VCaP (cell line): ENCODE data around the gene TMED6.

ENCODE experiments used
- H3K27ac ChIP-seq: fragments of 450-650 bp; 2 replicates; pipeline ENCODE4 v1.5.1; 2017
- TF ChIP-seq, protein P1 (sequence below): fragments of 450-650 bp; conservative IDR thresholded peaks from 2 replicates; pipeline ENCODE4 v1.5.1; 2017; ENCODE audit warnings: mild to moderate bottlenecking, moderate library complexity

Gene TMED6

DNA sequence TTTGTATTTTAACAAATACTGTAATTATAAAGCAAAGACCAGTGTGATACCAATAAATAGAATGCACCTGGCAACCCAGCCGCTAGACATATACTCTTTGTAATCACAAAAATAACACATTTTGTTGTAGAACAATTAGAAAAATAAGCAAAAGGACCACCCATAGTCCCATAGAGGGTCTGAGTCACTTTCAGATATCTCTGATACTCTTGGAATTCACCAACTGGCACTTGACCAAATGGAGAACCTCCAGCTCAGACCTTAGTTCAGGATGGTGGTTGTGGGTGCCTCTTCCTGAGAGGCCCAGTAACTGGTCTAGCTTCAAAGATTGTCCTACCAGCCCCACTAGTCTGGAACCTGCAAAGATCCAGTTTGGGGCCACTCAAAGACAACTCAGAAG lies 35.0 kb upstream of the TMED6 start:
- TF ChIP-seq, protein P1, sequence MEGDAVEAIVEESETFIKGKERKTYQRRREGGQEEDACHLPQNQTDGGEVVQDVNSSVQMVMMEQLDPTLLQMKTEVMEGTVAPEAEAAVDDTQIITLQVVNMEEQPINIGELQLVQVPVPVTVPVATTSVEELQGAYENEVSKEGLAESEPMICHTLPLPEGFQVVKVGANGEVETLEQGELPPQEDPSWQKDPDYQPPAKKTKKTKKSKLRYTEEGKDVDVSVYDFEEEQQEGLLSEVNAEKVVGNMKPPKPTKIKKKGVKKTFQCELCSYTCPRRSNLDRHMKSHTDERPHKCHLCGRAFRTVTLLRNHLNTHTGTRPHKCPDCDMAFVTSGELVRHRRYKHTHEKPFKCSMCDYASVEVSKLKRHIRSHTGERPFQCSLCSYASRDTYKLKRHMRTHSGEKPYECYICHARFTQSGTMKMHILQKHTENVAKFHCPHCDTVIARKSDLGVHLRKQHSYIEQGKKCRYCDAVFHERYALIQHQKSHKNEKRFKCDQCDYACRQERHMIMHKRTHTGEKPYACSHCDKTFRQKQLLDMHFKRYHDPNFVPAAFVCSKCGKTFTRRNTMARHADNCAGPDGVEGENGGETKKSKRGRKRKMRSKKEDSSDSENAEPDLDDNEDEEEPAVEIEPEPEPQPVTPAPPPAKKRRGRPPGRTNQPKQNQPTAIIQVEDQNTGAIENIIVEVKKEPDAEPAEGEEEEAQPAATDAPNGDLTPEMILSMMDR = no peak
- peak overlapping the region; percentile 82 for H3K27ac ChIP-seq

DNA sequence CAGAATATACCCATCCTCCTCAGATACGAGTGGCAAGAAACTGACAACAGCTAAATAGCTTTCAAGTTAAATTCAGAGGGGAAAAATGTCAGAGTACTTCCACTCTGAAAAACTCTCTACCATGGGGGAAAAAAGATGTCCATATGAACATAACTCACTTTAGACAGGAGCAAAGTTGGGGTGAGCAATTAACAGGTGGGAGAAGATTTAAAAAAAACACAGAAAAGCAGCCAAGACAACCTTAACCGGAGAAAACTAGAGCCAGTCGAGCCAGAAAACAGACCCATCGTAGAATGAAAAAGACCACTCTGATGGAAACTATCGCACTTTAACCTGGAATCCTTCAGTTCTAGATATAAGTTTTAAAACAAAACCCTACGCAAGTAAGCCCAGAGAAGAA lies 33.4 kb upstream of the TMED6 start:
- TF ChIP-seq, protein P1 = no peak
- H3K27ac ChIP-seq = peak overlapping the region; percentile 82

DNA sequence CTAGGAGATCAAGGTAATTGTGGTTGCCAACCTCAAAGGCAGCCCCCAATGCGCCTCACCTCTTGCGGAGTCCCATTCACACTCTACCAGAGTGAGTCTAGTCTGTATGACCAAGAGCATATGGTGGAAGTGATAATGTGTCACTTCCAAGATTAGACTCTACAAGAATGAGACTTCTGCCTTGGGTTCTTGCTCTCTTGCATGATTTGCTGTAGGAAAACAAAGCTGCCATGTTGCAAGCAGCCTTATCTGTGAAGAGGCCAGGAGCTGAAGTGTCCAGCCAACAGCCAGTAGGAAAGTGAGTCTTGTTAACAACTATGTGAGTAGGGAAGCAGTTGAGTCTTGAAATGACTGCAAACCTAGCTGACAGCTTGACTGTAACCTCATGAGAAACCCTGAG lies 30.8 kb upstream of the TMED6 start:
- TF ChIP-seq, protein P1 = no peak
- H3K27ac ChIP-seq = no peak overlapping the region

DNA sequence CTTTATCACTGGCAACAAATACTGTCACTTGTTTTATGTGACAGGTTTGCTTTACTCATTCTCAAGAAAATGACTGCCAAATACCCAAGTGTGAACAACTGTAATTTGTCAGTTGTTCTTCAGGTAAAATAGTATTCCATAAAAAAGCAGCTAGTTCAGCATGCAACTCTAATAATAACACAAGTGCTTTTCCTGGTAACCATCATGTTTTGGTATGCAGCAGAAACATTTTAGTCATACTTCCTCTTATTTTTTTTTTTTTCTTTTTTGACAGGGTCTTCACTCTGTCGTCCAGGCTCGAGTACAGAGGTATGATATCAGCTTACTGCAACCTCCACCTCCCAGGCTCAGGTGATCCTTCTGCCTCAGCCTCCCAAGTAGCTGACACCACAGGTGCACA lies 29.6 kb upstream of the TMED6 start:
- no peak overlapping the region for H3K27ac ChIP-seq
- TF ChIP-seq, protein P1 = no peak

DNA sequence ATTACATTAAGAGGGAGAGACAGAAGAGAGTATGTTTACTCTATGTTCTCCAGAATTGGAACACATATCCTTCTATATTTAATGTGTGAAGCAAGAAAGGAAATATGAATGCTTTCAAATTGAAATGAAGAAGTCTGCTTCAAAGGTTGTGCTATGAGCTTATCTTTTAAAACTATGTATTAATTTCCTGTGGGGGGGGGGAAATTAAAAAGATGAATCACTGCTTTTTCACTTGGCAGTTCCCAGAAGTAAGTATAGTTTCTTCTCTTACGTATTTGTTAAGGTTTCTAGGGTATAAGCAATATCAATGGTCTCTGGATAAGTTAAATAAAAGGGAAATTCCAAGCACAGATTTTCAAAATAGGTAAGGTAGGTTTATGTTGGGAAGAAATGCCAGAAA lies 27.2 kb upstream of the TMED6 start:
- TF ChIP-seq, protein P1 = no peak
- H3K27ac ChIP-seq = no peak overlapping the region

DNA sequence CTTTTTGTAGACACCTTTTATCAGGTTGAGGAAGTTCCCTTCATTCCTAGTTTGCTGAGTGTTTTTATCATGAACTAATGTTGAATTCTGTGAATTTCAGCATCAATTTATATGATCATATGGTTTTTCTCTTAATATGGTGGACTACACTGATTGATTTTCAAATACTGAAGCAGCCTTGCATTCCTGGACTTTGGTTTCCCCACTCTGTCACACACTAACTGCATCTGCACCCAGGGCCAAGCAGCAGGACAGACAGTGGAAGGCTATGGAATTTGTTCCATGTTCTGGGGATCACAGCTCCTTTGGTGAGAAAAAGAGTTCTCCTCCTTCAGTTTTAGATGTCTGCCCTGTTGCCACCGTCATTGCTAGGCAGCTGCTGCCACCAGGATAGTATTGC lies 26.4 kb upstream of the TMED6 start:
- H3K27ac ChIP-seq = no peak overlapping the region
- TF ChIP-seq, protein P1 = no peak

DNA sequence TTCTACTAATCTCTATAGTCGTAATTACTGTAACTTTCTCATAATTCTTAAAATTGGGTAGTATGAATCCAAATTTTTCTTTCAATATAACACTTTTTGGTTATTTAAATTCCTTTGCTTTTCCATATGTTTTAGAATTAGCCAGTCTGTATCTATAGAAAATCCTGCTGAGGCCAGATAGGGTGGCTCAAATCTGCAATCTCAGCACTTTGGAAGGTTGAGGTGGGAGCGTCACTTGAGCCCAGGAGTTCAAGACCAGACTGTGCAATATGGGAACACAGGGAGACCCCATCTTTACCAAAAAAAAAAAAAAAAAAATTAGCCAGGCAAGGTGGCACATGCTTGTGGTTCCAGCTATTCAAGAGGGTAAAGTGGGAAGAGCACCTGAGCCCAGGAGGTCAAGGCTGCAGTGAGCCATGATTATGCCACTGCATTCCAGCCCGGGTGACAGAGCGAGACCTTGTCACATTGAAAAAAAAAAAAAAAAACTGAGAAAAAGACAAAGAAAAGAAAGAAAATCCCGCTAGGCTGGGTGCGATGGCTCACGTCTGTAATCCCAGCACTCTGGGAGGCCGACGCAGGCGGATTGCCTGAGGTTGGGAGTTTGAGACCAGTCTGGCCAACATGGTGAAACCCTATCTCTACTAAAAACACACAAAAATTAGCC lies 24.9 kb upstream of the TMED6 start:
- no peak overlapping the region for H3K27ac ChIP-seq
- TF ChIP-seq, protein P1 = no peak
